Astrocyte of the cerebellum (primary cell): Measurements from ENCODE around the gene RHOT2.

ENCODE experiments used
- DNase-seq: peaks from one replicate; pipeline ENCODE4 v3.0.0-alpha.2; 2011; ENCODE audit warnings: low read depth
- H3K4me3 ChIP-seq: 2 replicates; pipeline ENCODE4 v1.5.1; 2011; ENCODE audit warnings: mild to moderate bottlenecking, low read depth, low read length, moderate library complexity
- in situ Hi-C: cut with HindIII; loops from 2 replicates; pipeline ENCODE4 v1.10.0; 2017; ENCODE audit warnings: low sequenced_read_pairs
- TF ChIP-seq, protein P1 (sequence below): IDR thresholded peaks from 2 replicates; pipeline ENCODE4 v1.5.1; 2012; ENCODE audit warnings: low read length, low read depth, moderate library complexity, mild to moderate bottlenecking; ENCODE audit errors: missing control alignments

RHOT2 gene

DNA sequence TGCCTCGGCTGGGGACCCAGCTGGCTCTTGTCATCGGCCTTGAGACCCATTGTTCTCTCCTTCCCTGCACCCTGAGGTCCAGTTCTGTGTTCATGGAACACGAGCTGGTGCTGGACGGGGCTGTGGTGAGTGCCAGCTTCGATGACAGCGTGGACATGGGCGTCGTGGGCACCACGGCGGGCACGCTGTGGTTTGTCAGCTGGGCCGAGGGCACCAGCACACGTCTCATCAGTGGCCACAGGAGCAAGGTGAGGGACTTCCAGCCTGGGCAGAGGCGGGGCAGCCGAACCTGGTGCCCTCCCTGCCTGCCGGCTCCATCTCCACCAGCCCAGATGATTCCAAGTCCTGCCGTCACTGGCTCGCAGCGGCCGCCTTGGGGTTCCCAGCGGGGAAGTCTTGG is 5.3 kb upstream of the RHOT2 start:
- in situ Hi-C loops: no loop called here
- TF ChIP-seq, protein P1, sequence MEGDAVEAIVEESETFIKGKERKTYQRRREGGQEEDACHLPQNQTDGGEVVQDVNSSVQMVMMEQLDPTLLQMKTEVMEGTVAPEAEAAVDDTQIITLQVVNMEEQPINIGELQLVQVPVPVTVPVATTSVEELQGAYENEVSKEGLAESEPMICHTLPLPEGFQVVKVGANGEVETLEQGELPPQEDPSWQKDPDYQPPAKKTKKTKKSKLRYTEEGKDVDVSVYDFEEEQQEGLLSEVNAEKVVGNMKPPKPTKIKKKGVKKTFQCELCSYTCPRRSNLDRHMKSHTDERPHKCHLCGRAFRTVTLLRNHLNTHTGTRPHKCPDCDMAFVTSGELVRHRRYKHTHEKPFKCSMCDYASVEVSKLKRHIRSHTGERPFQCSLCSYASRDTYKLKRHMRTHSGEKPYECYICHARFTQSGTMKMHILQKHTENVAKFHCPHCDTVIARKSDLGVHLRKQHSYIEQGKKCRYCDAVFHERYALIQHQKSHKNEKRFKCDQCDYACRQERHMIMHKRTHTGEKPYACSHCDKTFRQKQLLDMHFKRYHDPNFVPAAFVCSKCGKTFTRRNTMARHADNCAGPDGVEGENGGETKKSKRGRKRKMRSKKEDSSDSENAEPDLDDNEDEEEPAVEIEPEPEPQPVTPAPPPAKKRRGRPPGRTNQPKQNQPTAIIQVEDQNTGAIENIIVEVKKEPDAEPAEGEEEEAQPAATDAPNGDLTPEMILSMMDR: no peak
- no peak overlapping the region for H3K4me3 ChIP-seq
- no peak for DNase-seq

DNA sequence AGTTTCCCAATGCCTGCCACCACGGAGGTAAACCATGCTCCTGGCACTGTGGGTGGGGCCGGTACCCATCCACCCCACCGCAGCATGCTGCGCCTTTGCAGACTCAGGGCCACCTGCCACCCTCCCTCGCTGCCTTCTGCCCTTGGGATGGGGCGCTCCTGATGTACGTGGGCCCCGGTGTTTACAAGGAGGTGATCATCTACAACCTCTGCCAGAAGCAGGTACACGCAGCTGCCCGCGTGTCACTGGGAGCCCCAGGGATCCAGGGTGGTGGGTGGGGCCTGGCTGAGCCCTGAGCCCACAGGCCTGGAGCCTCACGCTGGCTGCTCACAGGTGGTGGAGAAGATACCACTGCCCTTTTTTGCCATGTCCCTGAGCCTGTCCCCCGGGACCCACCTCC is 1.4 kb upstream of the RHOT2 start:
- no peak overlapping the region for H3K4me3 ChIP-seq
- in situ Hi-C loops: no loop called here
- DNase-seq: no peak
- TF ChIP-seq, protein P1: no peak

DNA sequence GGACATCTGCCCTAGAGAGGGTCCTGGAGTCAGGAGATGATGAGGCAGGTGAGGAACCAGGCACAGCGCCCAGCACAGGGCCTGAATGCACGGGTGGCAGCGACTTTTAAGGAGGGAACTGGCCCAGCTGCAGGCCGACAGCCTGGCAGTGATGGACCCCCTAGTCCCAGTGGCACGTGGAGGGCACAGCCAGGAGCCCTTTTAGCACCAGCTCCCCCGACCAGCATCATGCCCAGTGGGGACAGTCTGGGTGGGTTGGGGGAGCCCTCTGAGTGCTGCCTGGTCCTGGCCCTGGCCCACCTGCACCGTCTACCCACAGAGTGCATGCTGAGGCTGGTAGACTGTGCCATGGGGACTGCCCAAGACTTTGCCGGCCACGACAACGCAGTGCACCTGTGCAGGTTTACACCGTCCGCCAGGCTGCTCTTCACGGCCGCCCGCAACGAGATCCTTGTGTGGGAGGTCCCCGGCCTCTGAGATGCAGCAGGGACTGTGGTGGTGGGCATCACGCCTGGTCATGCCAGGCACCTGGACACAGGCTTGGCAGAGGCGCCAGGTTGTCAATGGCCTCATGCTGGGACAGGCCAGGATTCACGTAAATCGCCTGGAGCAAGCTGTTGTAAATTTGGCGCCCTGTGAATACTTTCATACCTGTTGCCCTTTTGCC is 686 bp upstream of the RHOT2 start:
- H3K4me3 ChIP-seq: no peak overlapping the region

DNA sequence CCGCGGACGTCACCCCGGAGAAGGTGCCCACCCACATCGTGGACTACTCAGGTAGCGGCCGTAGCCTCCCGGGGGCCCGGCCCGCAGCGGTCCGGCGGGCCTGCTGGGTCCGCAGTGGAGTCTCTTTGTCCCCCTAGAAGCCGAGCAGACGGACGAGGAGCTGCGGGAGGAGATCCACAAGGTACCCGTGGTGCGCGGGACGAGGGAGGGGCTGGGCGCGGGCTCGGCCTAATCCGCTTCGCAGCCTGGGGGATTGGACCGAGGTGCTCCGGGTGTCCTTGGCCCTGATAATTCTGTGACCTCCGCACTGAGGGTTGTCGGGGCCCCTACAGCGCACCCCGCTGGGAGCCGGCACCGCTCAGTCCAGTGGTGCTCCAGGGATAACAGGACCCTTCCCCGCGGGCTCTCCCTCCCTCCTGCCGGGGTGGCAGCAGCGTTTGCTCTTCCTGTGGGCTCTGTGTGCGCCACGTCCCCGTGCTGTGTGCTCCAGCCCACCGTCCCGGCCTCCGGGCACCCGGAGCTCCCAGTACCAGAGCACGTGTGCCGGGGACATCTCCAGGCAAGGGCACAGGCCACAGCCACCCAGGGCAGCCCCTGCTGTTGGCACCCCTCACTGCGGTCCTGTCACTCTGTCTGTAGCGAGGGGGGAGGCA is 713 bp downstream of the RHOT2 start:
- H3K4me3 ChIP-seq: peak overlapping the region; percentile 94
- no peak for DNase-seq
- TF ChIP-seq, protein P1: no peak
- in situ Hi-C loops: no loop called here

More for the DNA sequence above, 686 bp upstream of the RHOT2 start:
- TF ChIP-seq, protein P1: no peak
- DNase-seq: no peak
- in situ Hi-C loops: no loop called here

DNA sequence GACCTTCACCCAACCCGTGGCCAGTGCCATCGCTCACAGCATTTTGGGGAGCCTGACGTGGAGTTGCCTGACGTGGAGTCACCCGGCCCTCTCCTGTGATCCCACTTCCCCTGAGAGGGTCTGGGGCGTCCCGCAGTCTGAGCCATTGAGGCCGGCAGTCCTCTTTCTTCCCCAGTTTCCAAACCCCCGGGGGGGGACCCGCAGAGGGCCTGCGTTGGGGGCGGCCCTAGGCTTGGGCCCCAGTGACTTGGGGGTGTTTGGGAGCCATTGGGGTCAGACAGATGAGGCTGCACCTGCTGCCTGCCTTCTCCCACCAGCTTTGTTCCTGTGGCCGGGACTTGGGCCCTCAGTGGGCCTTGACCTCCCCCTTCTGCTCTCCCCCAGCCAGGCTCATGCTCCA is 1.7 kb downstream of the RHOT2 start:
- TF ChIP-seq, protein P1: no peak
- no peak overlapping the region for H3K4me3 ChIP-seq
- in situ Hi-C loops: no loop called here
- no peak for DNase-seq

DNA sequence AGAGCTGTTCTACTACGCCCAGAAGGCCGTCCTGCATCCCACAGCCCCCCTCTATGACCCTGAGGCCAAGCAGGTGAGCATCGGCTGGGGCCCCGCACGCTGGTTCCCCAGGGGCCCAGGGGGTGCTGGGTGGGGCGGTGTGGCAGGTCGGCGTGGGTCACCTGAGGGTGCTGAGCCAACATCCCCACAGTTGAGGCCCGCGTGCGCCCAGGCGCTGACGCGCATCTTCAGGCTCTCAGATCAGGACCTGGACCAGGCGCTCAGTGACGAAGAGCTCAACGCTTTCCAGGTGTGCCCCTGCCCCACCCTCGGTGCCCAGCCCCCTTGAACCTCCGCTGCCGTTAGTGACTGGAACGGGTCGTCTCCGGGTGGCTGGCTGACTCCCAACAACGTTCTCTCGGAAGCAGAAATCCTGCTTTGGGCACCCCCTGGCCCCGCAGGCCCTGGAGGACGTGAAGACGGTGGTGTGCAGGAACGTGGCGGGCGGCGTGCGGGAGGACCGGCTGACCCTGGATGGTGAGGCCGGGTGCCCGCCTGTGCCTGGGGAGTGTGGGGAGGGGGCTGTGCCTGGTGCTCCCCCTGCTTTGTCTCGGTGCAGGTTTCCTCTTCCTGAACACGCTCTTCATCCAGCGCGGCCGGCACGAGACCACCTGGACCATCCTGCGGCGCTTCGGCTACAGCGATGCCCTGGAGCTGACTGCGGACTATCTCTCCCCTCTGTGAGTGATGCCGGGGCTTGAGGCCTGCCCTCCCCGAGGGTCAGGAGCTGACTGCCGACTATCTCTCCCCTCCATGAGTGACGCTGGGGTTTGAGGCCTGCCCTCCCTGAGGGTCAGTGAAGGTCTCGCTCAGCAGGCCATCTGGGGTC is 2.8 kb downstream of the RHOT2 start:
- H3K4me3 ChIP-seq: no peak overlapping the region
- TF ChIP-seq, protein P1: no peak
- in situ Hi-C loops: no loop called here
- DNase-seq: no peak
